NT2/D1 (cell line): ENCODE results near the gene SND1.

Source experiments
- SUZ12 ChIP-seq: IDR thresholded peaks from 2 replicates; pipeline ENCODE4 v1.6.1; 2011; ENCODE audit not compliant: insufficient read length, insufficient read depth; ENCODE audit errors: extremely low read depth
- YY1 ChIP-seq: IDR thresholded peaks from 2 replicates; pipeline ENCODE4 v1.6.1; 2011; ENCODE audit not compliant: insufficient read length, insufficient read depth

DNA sequence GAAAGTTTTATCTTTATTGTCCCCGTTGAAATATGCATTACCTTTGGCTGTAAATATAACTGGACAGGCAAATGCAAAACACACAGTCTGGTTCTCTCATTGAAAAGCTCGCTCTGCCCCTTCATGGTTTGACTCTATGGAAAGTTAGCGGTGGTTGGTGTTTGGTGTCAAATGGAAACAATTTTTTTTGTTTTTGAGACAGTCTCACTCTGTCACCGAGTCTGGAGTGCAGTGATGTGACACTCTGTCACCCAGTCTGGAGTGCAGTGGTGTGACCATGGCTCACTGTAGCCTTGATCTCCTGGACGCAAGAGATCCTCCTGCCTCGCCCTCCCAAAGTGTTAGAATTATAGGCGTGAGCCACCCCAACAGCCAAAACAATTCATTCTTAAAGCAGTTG, 229.6 kb downstream of the SND1 start:
- TF ChIP-seq SUZ12 (no peak), YY1 (no peak)
